ENCODE data around the gene CYTH3. TPM values are rescaled to one million over a fixed set of nuclear protein-coding genes. Genes with fewer than 3 reads are reported as not detected.
"Not testable (repeated sequence)": the region's sequence is repeated elsewhere in the genome, so short reads cannot be mapped to it uniquely, and the experiment has no call there.

CYTH3 gene
- total RNA-seq, 2 experiments from 2014 or later = 1.6 to 2.0 TPM

DNA sequence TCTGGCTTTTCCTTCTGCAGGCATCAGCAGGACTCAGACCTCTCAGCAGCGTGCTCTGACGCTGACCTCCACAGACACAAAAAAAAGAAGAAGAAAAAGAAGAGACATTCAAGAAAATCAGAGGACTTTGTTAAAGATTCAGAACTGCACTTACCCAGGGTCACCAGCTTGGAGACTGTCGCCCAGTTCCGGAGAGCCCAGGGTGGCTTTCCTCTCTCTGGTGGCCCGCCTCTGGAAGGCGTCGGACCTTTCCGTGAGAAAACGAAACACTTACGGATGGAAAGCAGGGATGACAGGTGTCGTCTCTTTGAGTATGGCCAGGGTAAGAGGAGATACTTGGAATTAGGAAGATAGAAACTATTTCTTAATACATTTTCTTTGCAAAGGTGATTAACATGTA, 115.7 kb downstream of the CYTH3 start:
- peaks cover 32% of the 10 kb centered on the region for H3K36me3 Mint-ChIP-seq
- ChIA-PET CTCF (no interaction called here), POLR2A (no interaction called here)
- no peaks in the 10 kb centered on the region for H3K27me3 Mint-ChIP-seq
- no peaks in the 10 kb centered on the region for H3K9me3 Mint-ChIP-seq
- H3K4me3 Mint-ChIP-seq = no peak overlapping the region
- H3K27ac Mint-ChIP-seq = no peak overlapping the region
- H3K4me1 Mint-ChIP-seq (ENCODE audit: low read depth) = no peaks in the 10 kb centered on the region
- intact Hi-C loops (cut with micrococcal nuclease) = no loop called here
- no peak for DNase-seq

- no peaks in the 10 kb centered on the region for H3K27me3 Mint-ChIP-seq
- intact Hi-C loops (cut with micrococcal nuclease) = no loop called here
- H3K4me1 Mint-ChIP-seq (ENCODE audit: low read depth) = no peaks in the 10 kb centered on the region
- peaks cover 34% of the 10 kb centered on the region for H3K36me3 Mint-ChIP-seq
- no peak overlapping the region for H3K27ac Mint-ChIP-seq
- CTCF ChIA-PET = no interaction called here
- no peak for DNase-seq
- POLR2A ChIA-PET = no interaction called here
- H3K4me3 Mint-ChIP-seq = no peak overlapping the region
- H3K9me3 Mint-ChIP-seq = no peaks in the 10 kb centered on the region
Measured at GRCh38 chr7:6155596-6155995, 116.8 kb downstream of the CYTH3 start.

DNA sequence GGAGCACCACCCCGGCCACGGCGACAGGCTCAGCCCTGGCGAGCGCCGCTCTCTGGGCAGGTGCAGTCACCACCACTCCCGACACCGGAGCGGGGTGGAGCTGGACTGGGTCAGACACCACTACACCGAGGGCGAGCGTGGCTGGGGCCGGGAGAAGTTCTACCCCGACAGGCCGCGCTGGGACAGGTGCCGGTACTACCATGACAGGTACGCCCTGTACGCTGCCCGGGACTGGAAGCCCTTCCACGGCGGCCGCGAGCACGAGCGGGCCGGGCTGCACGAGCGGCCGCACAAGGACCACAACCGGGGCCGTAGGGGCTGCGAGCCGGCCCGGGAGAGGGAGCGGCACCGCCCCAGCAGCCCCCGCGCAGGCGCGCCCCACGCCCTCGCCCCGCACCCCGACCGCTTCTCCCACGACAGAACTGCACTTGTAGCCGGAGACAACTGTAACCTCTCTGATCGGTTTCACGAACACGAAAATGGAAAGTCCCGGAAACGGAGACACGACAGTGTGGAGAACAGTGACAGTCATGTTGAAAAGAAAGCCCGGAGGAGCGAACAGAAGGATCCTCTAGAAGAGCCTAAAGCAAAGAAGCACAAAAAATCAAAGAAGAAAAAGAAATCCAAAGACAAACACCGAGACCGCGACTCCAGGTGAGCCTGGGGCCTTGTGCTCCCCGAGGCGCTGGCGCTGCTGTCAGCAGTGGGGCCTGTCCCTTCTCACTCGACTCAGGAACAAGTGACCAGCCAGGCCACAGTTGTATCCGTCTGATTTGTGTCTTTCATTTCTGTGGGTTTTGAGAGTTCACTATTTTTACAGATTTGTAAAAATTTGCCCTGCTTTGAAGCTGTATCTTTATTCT, 117.7 kb downstream of the CYTH3 start:
- H3K4me1 Mint-ChIP-seq (ENCODE audit: low read depth) = no peaks in the 10 kb centered on the region
- POLR2A ChIA-PET = no interaction called here
- intact Hi-C loops (cut with micrococcal nuclease) = no loop called here

GRCh38 chr7:6153646-6154541, 118.5 kb downstream of the CYTH3 start:
- no peak for DNase-seq
- ChIA-PET CTCF (interaction anchor here (0.7 kb wide), 1 partner anchor 758 kb away, joined by 4 read pairs; no protein-coding TSS in a partner anchor), POLR2A (no interaction called here)
- Mint-ChIP-seq H3K4me1 (ENCODE audit: low read depth) (no peaks in the 10 kb centered on the region), H3K27me3 (no peaks in the 10 kb centered on the region), H3K4me3 (no peak overlapping the region), H3K27ac (no peak overlapping the region), H3K9me3 (no peaks in the 10 kb centered on the region), H3K36me3 (peaks cover 45% of the 10 kb centered on the region)
- intact Hi-C loops (cut with micrococcal nuclease) = no loop called here

More for the DNA sequence above, 117.7 kb downstream of the CYTH3 start:
- Mint-ChIP-seq H3K36me3 (peaks cover 39% of the 10 kb centered on the region), H3K4me3 (no peak overlapping the region), H3K27ac (no peak overlapping the region), H3K9me3 (no peaks in the 10 kb centered on the region), H3K27me3 (no peaks in the 10 kb centered on the region)
- no peak for DNase-seq
- CTCF ChIA-PET = no interaction called here

DNA sequence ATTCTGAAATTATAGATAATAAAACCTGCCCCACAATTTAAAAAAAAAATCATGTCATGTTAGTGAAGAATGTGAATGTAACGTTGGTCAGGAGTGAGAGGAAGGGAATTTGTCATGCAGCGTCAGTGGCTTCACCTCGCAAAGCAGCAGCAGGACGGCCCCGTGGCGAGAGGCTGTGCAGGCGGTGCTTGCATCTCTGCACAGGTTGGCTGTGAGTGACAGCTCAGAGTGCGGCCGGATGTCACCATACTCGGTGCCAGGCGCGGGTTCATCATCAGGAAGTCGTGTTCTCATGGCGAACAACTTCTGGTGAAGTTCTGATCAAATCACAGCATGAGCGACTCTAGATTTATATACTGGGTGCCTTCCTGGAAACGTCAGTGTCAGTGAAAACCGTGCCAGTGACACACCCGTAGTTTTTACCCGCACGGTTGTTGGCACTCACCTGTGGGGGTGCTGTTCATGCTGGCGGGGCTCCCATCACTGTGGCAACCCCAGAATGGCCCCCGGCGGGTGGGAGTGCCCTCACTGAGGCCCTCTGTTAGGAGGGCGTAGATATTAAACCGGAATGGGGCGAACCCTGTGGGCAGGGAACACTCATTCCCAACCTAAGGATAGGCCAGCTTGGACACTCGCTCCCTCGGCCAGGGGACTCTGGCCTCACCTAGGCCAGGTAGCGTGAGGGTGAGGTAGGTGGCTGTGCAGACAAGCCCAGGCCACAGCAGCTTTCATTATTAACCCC, 120.3 kb downstream of the CYTH3 start:
- no peak overlapping the region for H3K27ac Mint-ChIP-seq
- ChIA-PET POLR2A (interaction anchor here (0.5 kb wide), 1 partner anchor 916 kb away, joined by 3 read pairs; no protein-coding TSS in a partner anchor), CTCF (no interaction called here)
- H3K27me3 Mint-ChIP-seq = no peaks in the 10 kb centered on the region
- no peaks in the 10 kb centered on the region for H3K9me3 Mint-ChIP-seq
- peaks cover 46% of the 10 kb centered on the region for H3K36me3 Mint-ChIP-seq
- intact Hi-C loops (cut with micrococcal nuclease) = no loop called here
- DNase-seq = no peak
- H3K4me1 Mint-ChIP-seq (ENCODE audit: low read depth) = no peaks in the 10 kb centered on the region
- H3K4me3 Mint-ChIP-seq = no peak overlapping the region

DNA sequence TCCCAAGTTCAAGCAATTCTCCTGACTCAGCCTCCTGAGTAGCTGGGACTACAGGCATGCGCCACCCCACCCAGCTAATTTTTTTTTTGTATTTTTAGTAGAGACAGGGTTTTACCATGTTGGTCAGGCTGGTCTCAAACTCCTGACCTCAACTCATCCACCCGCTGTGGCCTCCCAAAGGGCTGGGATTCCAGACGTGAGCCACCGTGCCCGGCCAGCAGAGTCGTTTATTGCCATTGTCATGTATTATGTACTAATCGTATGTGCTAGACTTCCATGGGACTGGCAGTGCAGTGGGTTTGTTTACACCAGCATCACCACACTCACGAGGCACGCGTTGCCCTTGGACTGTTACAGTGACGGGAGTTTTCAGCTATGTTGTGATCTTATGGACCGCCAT, 120.9 kb downstream of the CYTH3 start:
- H3K36me3 Mint-ChIP-seq = peaks cover 47% of the 10 kb centered on the region
- H3K27ac Mint-ChIP-seq; intact Hi-C loops (cut with micrococcal nuclease); H3K9me3 Mint-ChIP-seq; POLR2A ChIA-PET; CTCF ChIA-PET; H3K27me3 Mint-ChIP-seq; H3K4me3 Mint-ChIP-seq; H3K4me1 Mint-ChIP-seq (ENCODE audit: low read depth); DNase-seq: not testable (repeated sequence)

GRCh38 chr7:6149996-6150395, 122.4 kb downstream of the CYTH3 start:
- no peak overlapping the region for H3K27ac Mint-ChIP-seq
- ChIA-PET CTCF (no interaction called here), POLR2A (no interaction called here)
- no peak for DNase-seq
- no peaks in the 10 kb centered on the region for H3K9me3 Mint-ChIP-seq
- intact Hi-C loops (cut with micrococcal nuclease) = no loop called here
- H3K36me3 Mint-ChIP-seq = peaks cover 48% of the 10 kb centered on the region
- no peaks in the 10 kb centered on the region for H3K4me1 Mint-ChIP-seq (ENCODE audit: low read depth)
- H3K4me3 Mint-ChIP-seq = no peak overlapping the region
- no peaks in the 10 kb centered on the region for H3K27me3 Mint-ChIP-seq

GRCh38 chr7:6148724-6149360, 123.6 kb downstream of the CYTH3 start:
- CTCF ChIA-PET = no interaction called here
- Mint-ChIP-seq H3K36me3 (peaks cover 49% of the 10 kb centered on the region), H3K27me3 (no peaks in the 10 kb centered on the region), H3K27ac (no peak overlapping the region), H3K9me3 (no peaks in the 10 kb centered on the region), H3K4me1 (ENCODE audit: low read depth) (no peaks in the 10 kb centered on the region), H3K4me3 (no peak overlapping the region)
- intact Hi-C loops (cut with micrococcal nuclease) = no loop called here
- POLR2A ChIA-PET = no interaction called here
- no peak for DNase-seq

GRCh38 chr7:6147627-6148026, 124.8 kb downstream of the CYTH3 start:
- Mint-ChIP-seq H3K27ac (no peak overlapping the region), H3K27me3 (no peaks in the 10 kb centered on the region)
- POLR2A ChIA-PET = no interaction called here

DNA sequence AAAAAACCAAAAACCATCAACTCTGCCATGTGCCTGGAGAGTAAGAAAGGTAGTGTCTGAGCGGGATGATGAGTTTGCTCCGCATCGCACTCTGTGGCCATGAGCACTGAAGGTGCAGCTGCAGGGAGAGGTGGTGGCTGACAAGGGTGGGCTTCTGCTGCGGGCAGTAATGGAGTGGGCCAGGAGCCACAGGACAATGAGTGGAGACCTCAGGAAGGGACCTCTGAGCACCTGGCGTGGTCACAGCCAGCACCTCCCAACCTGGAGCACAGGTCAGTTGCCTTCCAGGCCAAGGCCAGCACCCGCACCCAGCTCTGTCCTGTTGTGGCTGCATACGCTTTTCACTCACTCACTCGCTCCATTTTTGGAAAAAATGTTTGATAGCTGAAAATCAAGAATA, 125.8 kb downstream of the CYTH3 start:
- Mint-ChIP-seq H3K9me3 (no peaks in the 10 kb centered on the region), H3K36me3 (peaks cover 49% of the 10 kb centered on the region), H3K4me3 (no peak overlapping the region), H3K27me3 (no peaks in the 10 kb centered on the region), H3K4me1 (ENCODE audit: low read depth) (no peaks in the 10 kb centered on the region), H3K27ac (no peak overlapping the region)
- ChIA-PET POLR2A (no interaction called here), CTCF (no interaction called here)
- intact Hi-C loops (cut with micrococcal nuclease) = no loop called here
- DNase-seq = no peak

More at GRCh38 chr7:6147627-6148026, 124.8 kb downstream of the CYTH3 start:
- intact Hi-C loops (cut with micrococcal nuclease) = no loop called here
- Mint-ChIP-seq H3K9me3 (no peaks in the 10 kb centered on the region), H3K4me1 (ENCODE audit: low read depth) (no peaks in the 10 kb centered on the region), H3K36me3 (peaks cover 51% of the 10 kb centered on the region), H3K4me3 (no peak overlapping the region)
- CTCF ChIA-PET = no interaction called here
- DNase-seq = no peak

GRCh38 chr7:6143997-6144396, 128.4 kb downstream of the CYTH3 start:
- intact Hi-C loops (cut with micrococcal nuclease) = no loop called here
- Mint-ChIP-seq H3K36me3 (peaks cover 48% of the 10 kb centered on the region), H3K4me1 (ENCODE audit: low read depth) (no peaks in the 10 kb centered on the region), H3K27me3 (no peaks in the 10 kb centered on the region), H3K27ac (no peak overlapping the region), H3K9me3 (no peaks in the 10 kb centered on the region), H3K4me3 (no peak overlapping the region)
- CTCF ChIA-PET = no interaction called here
- POLR2A ChIA-PET = no interaction called here
- DNase-seq = no peak
